ENCODE data around the gene HLCS.

The HLCS gene

GRCh38 chr21:36735724-36736320, 230.6 kb downstream of the HLCS start:
- Histone ChIP-seq H3K4me1 (ENCODE audit: control insufficient read depth, insufficient read depth, low read length) (no peaks in the 10 kb centered on the region), H3K9me3 (ENCODE audit: control insufficient read depth, insufficient read depth, low read depth, low read length) (no peaks in the 10 kb centered on the region), H3K27ac (ENCODE audit: extremely low read depth, low read depth, low read length) (no peak overlapping the region), H3K36me3 (ENCODE audit: control insufficient read depth in 2 of 2, insufficient read depth in 1 of 2, low read length in 2 of 2) (peaks cover 6 to 67% of the 10 kb centered on the region in 2 experiments; a peak in 2 of 3 replicates), H3K4me3 (ENCODE audit: low read depth, low read length) (no peak overlapping the region)
- ChIA-PET CTCF (interaction anchor here (2.1 kb wide), 1 partner anchor 119 kb away, joined by 7 read pairs; no protein-coding TSS in a partner anchor), POLR2A (no interaction called here)
- TF ChIP-seq CTCF (tag by site-specific recombination; IDR thresholded peaks at IDR 0.05) (no peak), ZFHX2 (tag by site-specific recombination; conservative IDR thresholded peaks at IDR 0.05) (0 out of 2 replicates have a peak, but pooled peaks have one; percentile 6), ZIC2 (tag by site-specific recombination; IDR thresholded peaks at IDR 0.05) (peak; percentile 67)

- ChIA-PET POLR2A (no interaction called here), CTCF (interaction anchor here (0.6 kb wide), 2 partner anchors 23 to 1337 kb away, joined by 3 read pairs; no protein-coding TSS in a partner anchor)
- no peak overlapping the region for H3K4me3 ChIP-seq (ENCODE audit: low read depth, low read length)
- TF ChIP-seq SCRT2 (tag by site-specific recombination; IDR thresholded peaks at IDR 0.05) = no peak
- TF ChIP-seq ZFHX2 (tag by site-specific recombination; conservative IDR thresholded peaks at IDR 0.05) = peak; percentile 24; the same call in 1 of the 2 replicates
- TF ChIP-seq ZBTB8A (tag by site-specific recombination; IDR thresholded peaks at IDR 0.05) = no peak
- TF ChIP-seq ZBTB11 (tag by site-specific recombination; conservative IDR thresholded peaks at IDR 0.05; ENCODE audit: low read depth) = no peak
- no peak for TF ChIP-seq ZFP37 (tag by site-specific recombination; IDR thresholded peaks at IDR 0.05)
- peaks cover 9 to 69% of the 10 kb centered on the region in 2 experiments for H3K36me3 ChIP-seq (ENCODE audit: control insufficient read depth in 2 of 2, insufficient read depth in 1 of 2, low read length in 2 of 2)
- H3K27ac ChIP-seq (ENCODE audit: extremely low read depth, low read depth, low read length) = no peak overlapping the region
- no peaks in the 10 kb centered on the region for H3K9me3 ChIP-seq (ENCODE audit: control insufficient read depth, insufficient read depth, low read depth, low read length)
- H3K4me1 ChIP-seq (ENCODE audit: control insufficient read depth, insufficient read depth, low read length) = no peaks in the 10 kb centered on the region
Measured at GRCh38 chr21:36735201-36735515, 231.3 kb downstream of the HLCS start.

GRCh38 chr21:36734367-36735200, 231.9 kb downstream of the HLCS start:
- Histone ChIP-seq H3K4me1 (ENCODE audit: control insufficient read depth, insufficient read depth, low read length) (no peaks in the 10 kb centered on the region), H3K27ac (ENCODE audit: extremely low read depth, low read depth, low read length) (no peak overlapping the region), H3K36me3 (ENCODE audit: control insufficient read depth in 2 of 2, insufficient read depth in 1 of 2, low read length in 2 of 2) (peaks cover 10 to 74% of the 10 kb centered on the region in 2 experiments), H3K4me3 (ENCODE audit: low read depth, low read length) (no peak overlapping the region), H3K9me3 (ENCODE audit: control insufficient read depth, insufficient read depth, low read depth, low read length) (no peaks in the 10 kb centered on the region)
- TF ChIP-seq ZBTB1 (tag by site-specific recombination; IDR thresholded peaks at IDR 0.05) = no peak
- TF ChIP-seq ZNF37A (tag by site-specific recombination; IDR thresholded peaks at IDR 0.05) = peak; percentile 99
- TF ChIP-seq SCRT2 (tag by site-specific recombination; IDR thresholded peaks at IDR 0.05) = peak; percentile 50
- TF ChIP-seq ZNF155 (tag by site-specific recombination; IDR thresholded peaks at IDR 0.05) = no peak
- TF ChIP-seq ZNF398 (tag by site-specific recombination; IDR thresholded peaks at IDR 0.05) = no peak
- no peak for TF ChIP-seq ZNF16 (tag by site-specific recombination; IDR thresholded peaks at IDR 0.05; ENCODE audit: low read depth)
- TF ChIP-seq ZNF677 (tag by site-specific recombination; IDR thresholded peaks at IDR 0.05) = no peak
- ChIA-PET POLR2A (no interaction called here), CTCF (interaction anchor here (0.6 kb wide), 2 partner anchors 24 to 1336 kb away, joined by 3 read pairs; no protein-coding TSS in a partner anchor)
